GM12878 (cell line): Measurements from ENCODE around the gene FBXW7. TPM values are rescaled to one million over a fixed set of nuclear protein-coding genes. Genes with fewer than 3 reads are reported as not detected.

ENCODE experiments used
- ATAC-seq: fragments of 200-7000 bp; cut with Tn5 transposase; 3 replicates; pipeline ENCODE4 v1.9.1; 2020; ENCODE audit warnings: mild to moderate bottlenecking, moderate library complexity
- BruUV-seq: library from RNA; stranded (reverse); fragments of 400-500 nt; replicated peaks from 2 replicates; lab custom pipeline; 2021; lab: Mats Ljungman, UMichigan
- CTCF ChIA-PET: fragments of 300-600 bp; sonication (Branson Sonifier 250); formaldehyde crosslinking; extraction: SDS; loops from one replicate; lab custom pipeline; 2021; ENCODE audit warnings: inconsistent platforms; lab: Yijun Ruan, JAX
- POLR2A ChIA-PET: fragments of 350-600 bp; formaldehyde crosslinking; extraction: SDS; loops from one replicate; lab custom pipeline; 2021; ENCODE audit warnings: inconsistent platforms; lab: Charles Lee
- RAD21 ChIA-PET: fragments of 300-600 bp; sonication (Branson Sonifier 250); formaldehyde crosslinking; loops from one replicate; lab custom pipeline; 2023; ENCODE audit warnings: antibody characterized with exemption; ENCODE audit not compliant: unreplicated experiment; lab: Charles Lee
- SMC1A ChIA-PET: fragments of 300-600 bp; sonication (Branson Sonifier 250); formaldehyde crosslinking; loops from one replicate; lab custom pipeline; 2023; ENCODE audit not compliant: unreplicated experiment, uncharacterized antibody; lab: Charles Lee
- DNase-seq: peaks from one replicate; pipeline ENCODE4 v3.0.0-alpha.2; 2011; ENCODE audit warnings: low read depth, low spot score
- FAIRE-seq: peaks from 3 replicates; lab custom pipeline; 2011; peaks lifted over from hg19 to GRCh38; lab: Jason Lieb, UNC
- H2AFZ ChIP-seq: 2 replicates; pipeline ENCODE4 v1.6.0; 2011; ENCODE audit warnings: low read depth, low read length, control low read depth; ENCODE audit not compliant: control insufficient read depth
- H3K27ac ChIP-seq: 2 replicates; pipeline ENCODE4 v1.5.1; 2011; ENCODE audit warnings: control low read depth; ENCODE audit not compliant: control insufficient read depth, insufficient read depth
- H3K27me3 ChIP-seq, 2 experiments: replicated peaks in 1 of 2; 2 replicates each; pipeline versions ENCODE4 v1.6.0 to v1.6.1; 2011; ENCODE audit warnings: low read length in 1 of 2; ENCODE audit not compliant: control insufficient read depth in 2 of 2, insufficient read depth in 2 of 2
- H3K36me3 ChIP-seq, 2 experiments: 2 replicates each; pipeline ENCODE4 v1.5.1; 2011; ENCODE audit warnings: low read length in 1 of 2; ENCODE audit not compliant: control insufficient read depth in 2 of 2, insufficient read depth in 2 of 2
- H3K4me1 ChIP-seq: 2 replicates; pipeline ENCODE4 v1.6.1; 2011; ENCODE audit warnings: mild to moderate bottlenecking, low read length, moderate library complexity, mixed read lengths; ENCODE audit not compliant: control insufficient read depth, insufficient read depth
- H3K4me2 ChIP-seq: 2 replicates; pipeline ENCODE4 v1.6.0; 2011; ENCODE audit warnings: control low read depth; ENCODE audit not compliant: control insufficient read depth, insufficient read depth
- H3K4me3 ChIP-seq: fragments of 200-600 bp; sonication (generic); 2 replicates; pipeline ENCODE4 v1.5.1; 2016
- H3K79me2 ChIP-seq: 2 replicates; pipeline ENCODE4 v1.6.0; 2011; ENCODE audit warnings: low read length; ENCODE audit not compliant: control insufficient read depth, insufficient read depth
- H3K9ac ChIP-seq: 2 replicates; pipeline ENCODE4 v1.8.0; 2011; ENCODE audit warnings: low read length, control low read depth, mixed read lengths; ENCODE audit not compliant: control insufficient read depth, insufficient read depth
- H3K9me3 ChIP-seq: replicated peaks from 3 replicates; pipeline ENCODE4 v1.5.1; 2011; ENCODE audit warnings: mild to moderate bottlenecking, low read length; ENCODE audit not compliant: control insufficient read depth, insufficient read depth
- H4K20me1 ChIP-seq: 2 replicates; pipeline ENCODE4 v1.6.0; 2011; ENCODE audit not compliant: control insufficient read depth, insufficient read depth
- E4F1 ChIP-seq: fragments of 450-650 bp; IDR thresholded peaks from 2 replicates; pipeline ENCODE4 v1.6.1; 2018; ENCODE audit warnings: borderline replicate concordance, mild to moderate bottlenecking; ENCODE audit not compliant: partially characterized antibody
- RCOR1 ChIP-seq: conservative IDR thresholded peaks from 2 replicates; pipeline ENCODE4 v1.6.1; 2012; ENCODE audit warnings: low read depth, low read length, improper control_type of control experiment
- RELB ChIP-seq: fragments of 450-650 bp; IDR thresholded peaks from 2 replicates; pipeline ENCODE4 v1.6.1; 2017; ENCODE audit warnings: low read depth, mild to moderate bottlenecking, moderate library complexity
- SPI1 ChIP-seq: IDR thresholded peaks from 2 replicates; pipeline ENCODE4 v1.6.1; 2011; ENCODE audit warnings: low read depth, mild to moderate bottlenecking, low read length, moderate library complexity, borderline replicate concordance; ENCODE audit not compliant: insufficient read depth
- SREBF1 ChIP-seq: IDR thresholded peaks from 2 replicates; pipeline ENCODE4 v1.6.1; 2012; ENCODE audit warnings: mild to moderate bottlenecking, low read length
- ZBED1 ChIP-seq: IDR thresholded peaks from 2 replicates; pipeline ENCODE4 v1.6.1; 2016; ENCODE audit warnings: borderline replicate concordance
- WGBS: methylation state at CpG from one replicate; pipeline ENCODE4 v1.1.6; 2016; ENCODE audit warnings: low lambda C conversion rate; ENCODE audit not compliant: insufficient replicate concordance, insufficient coverage; ENCODE audit errors: missing lambda C conversion rate; 5-methylcytosine and 5-hydroxymethylcytosine counted together
- in situ Hi-C: fragments of 300-500 bp; cut with MboI; formaldehyde crosslinking; loops from 9 replicates; pipeline ENCODE4 v1.14.3; 2018; ENCODE audit warnings: mixed read lengths
- intact Hi-C: fragments of 100-400 bp; cut with micrococcal nuclease; formaldehyde crosslinking; loops from one replicate; pipeline ENCODE4 v1.14.2; 2022; ENCODE audit not compliant: unreplicated experiment
- polyA plus RNA-seq, 11 experiments: library from polyadenylated mRNA; depleted of rRNA in 4 of 11; unstranded in 6 of 11; stranded (reverse) in 5 of 11; fragments of >200 nt; fragmentation: Nextera tagmentation in 4 of 11; fragmentation: Illumina TruSeq in 1 of 11; extraction: Ambion mirVana in 4 of 11; extraction: Trizol in 1 of 11; gene quantifications; 1 replicate in 1 of 11; 2 replicates in 10 of 11; pipeline versions ENCODE4 v1.2.1 to v1.2.3, GENCODE V29; 2011 to 2016; ENCODE audit warnings: inconsistent platforms in 2 of 11, missing spikeins in 2 of 11, low read depth in 1 of 11
- total RNA-seq, 4 experiments: library from RNA; depleted of rRNA in 3 of 4; stranded (reverse); fragments of >200 nt in 3 of 4; fragmentation: Illumina TruSeq in 1 of 4; extraction: Trizol in 1 of 4; gene quantifications; 2 replicates each; pipeline versions ENCODE4 v1.2.1 to v1.2.3, GENCODE V29; 2013 to 2021

FBXW7 gene
- total and polyA plus RNA-seq, 10 of the 15 experiments (the other 5 are each of a cell fraction or from before 2014, with no cell fraction given) = 35.8 to 118 (median 47.2) TPM

- Histone ChIP-seq H3K4me1 (peaks cover 28% of the 10 kb centered on the region), H4K20me1 (no peaks in the 10 kb centered on the region), H3K9ac (no peak overlapping the region), H3K79me2 (no peaks in the 10 kb centered on the region), H2AFZ (no peak overlapping the region), H3K36me3 (no peaks in the 10 kb centered on the region), H3K9me3 (no peaks in the 10 kb centered on the region; the same call in 2 of the 3 replicates), H3K4me3 (no peak overlapping the region), H3K4me2 (no peak overlapping the region), H3K27ac (no peak overlapping the region), H3K27me3 (no peaks in the 10 kb centered on the region)
- over 99% methylated on average over 6 of the region's 6 CpGs for WGBS
- no peak for TF ChIP-seq RCOR1
- no peak for TF ChIP-seq SREBF1
- no peak for TF ChIP-seq ZBED1
- no peak for TF ChIP-seq E4F1
- no peak for TF ChIP-seq RELB
- TF ChIP-seq SPI1 = no peak
- DNase-seq = no peak
- FAIRE-seq = no peak
- CTCF ChIA-PET = interaction anchor here (1.0 to 1.8 kb wide), 6 partner anchors 13 to 192 kb away, joined by 3 to 8 read pairs (median 4); no protein-coding TSS in a partner anchor
- intact Hi-C loops (no loop called here), in situ Hi-C loops (no loop called here)
- no peak for ATAC-seq
- no TSS peak for BruUV-seq
- RAD21 ChIA-PET = interaction anchor here (1.0 to 1.4 kb wide), 4 partner anchors 8 to 64 kb away, joined by 3 to 5 read pairs (median 4); no protein-coding TSS in a partner anchor
- POLR2A ChIA-PET = interaction anchor here (0.8 to 2.1 kb wide), 6 partner anchors 11 to 112 kb away, joined by 4 to 5 read pairs (median 4); no protein-coding TSS in a partner anchor
- SMC1A ChIA-PET = interaction anchor here (0.8 to 2.5 kb wide), 10 partner anchors 8 to 79 kb away, joined by 3 to 15 read pairs (median 6); no protein-coding TSS in a partner anchor
These were observed 29.4 kb upstream of the FBXW7 start for GRCh38 chr4:152565333-152565732.
